GM19397 (cell line): ENCODE results near the gene PDLIM7.
A peak's percentile ranks its signal among the peaks of the same experiment; 100 is the strongest.
"Not testable (repeated sequence)": the region's sequence is repeated elsewhere in the genome, so short reads cannot be mapped to it uniquely, and the experiment has no call there.

Experiments
- ATAC-seq: cut with Tn5 transposase; IDR thresholded peaks from one replicate; pipeline ENCODE4 v1.9.1; 2021; ENCODE audit warnings: mild to moderate bottlenecking, moderate library complexity; ENCODE audit not compliant: unreplicated experiment

PDLIM7 gene

GRCh38 chr5:177497292-177498012 is at the start of gene PDLIM7:
TSS of gene PDLIM7 (minus strand) at chr5:177497604. CDS start at chr5:177496512, 1,092 bp downstream.
- peak; percentile 81 for ATAC-seq

DNA sequence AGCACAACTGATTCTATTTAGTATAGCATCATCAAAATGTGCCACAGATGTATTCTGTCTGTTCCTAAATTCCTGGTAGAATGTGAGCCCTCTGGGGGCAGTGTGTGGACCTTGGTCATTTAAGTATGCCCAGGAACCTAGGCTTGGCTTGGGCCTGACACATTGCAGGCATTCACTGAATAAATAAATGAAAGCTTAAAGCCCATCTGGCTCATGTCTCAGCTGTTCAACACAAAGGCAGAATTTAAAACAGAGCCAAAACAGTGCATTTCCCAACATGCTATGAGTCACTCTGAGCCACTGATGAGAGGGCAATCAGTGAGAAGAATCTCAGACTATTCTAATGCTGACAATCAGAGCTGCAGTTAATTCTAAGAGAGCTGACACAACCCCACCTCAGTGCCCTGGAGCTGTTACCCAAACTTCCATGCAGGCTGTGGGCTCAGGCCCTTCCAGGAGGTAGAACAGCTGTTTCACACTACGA is 48.9 kb upstream of the PDLIM7 start:
- no peak for ATAC-seq

- no peak for ATAC-seq
Observed at GRCh38 chr5:177545487-177546257, 48.3 kb upstream of the PDLIM7 start.

- no peak for ATAC-seq
Observed at GRCh38 chr5:177542816-177543465, 45.5 kb upstream of the PDLIM7 start.

DNA sequence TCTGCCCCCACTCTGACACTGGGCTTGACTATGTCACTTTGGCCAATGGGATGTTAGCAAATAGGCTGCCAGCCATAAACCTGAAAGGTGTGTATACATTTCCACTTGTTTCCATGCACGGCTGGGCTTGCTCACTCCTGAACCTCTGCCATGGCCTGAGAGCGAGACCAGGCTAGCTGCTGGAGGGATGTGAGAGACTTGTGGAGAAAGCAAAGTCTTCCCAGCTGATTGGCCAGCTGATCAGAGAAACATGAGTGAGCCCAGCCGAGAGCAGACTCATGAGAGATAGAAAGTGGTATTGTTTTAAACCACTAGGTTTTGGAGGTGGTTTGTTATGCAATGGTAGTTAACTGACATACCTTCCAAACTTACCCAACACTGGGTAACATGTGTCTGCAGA is 43.0 kb upstream of the PDLIM7 start:
- ATAC-seq: no peak

GRCh38 chr5:177539411-177539810 is 42.0 kb upstream of the PDLIM7 start:
- ATAC-seq: no peak

DNA sequence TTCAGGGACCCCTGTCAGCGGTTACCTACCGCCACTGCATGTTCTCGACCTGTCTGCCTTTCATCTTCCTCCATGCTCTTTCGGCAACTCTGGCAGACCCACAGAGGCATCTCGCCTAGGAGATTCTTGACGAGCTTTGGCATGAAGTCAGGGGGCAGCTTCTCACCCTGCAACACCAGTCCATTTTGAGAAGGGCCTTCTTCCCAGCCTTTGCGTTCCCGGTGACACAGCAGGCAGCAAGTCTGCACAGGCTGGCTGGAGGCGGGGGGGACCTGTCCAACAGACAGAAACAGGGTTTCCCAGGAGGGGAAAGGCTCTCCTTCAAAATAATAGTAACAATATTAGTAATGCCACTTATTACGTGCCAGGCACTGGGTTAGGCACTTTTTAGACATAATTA is 41.5 kb upstream of the PDLIM7 start:
- no peak for ATAC-seq

- no peak for ATAC-seq
Observed at GRCh38 chr5:177537389-177538361, 40.3 kb upstream of the PDLIM7 start.

- no peak for ATAC-seq
Observed at GRCh38 chr5:177536386-177536785, 39.0 kb upstream of the PDLIM7 start.

- no peak for ATAC-seq
Observed at GRCh38 chr5:177535125-177535524, 37.7 kb upstream of the PDLIM7 start.

GRCh38 chr5:177534433-177534832 is 37.0 kb upstream of the PDLIM7 start:
- ATAC-seq: not testable (repeated sequence)

GRCh38 chr5:177531209-177531940 is 34.0 kb upstream of the PDLIM7 start:
- ATAC-seq: no peak

GRCh38 chr5:177530638-177531037 is 33.2 kb upstream of the PDLIM7 start:
- no peak for ATAC-seq

DNA sequence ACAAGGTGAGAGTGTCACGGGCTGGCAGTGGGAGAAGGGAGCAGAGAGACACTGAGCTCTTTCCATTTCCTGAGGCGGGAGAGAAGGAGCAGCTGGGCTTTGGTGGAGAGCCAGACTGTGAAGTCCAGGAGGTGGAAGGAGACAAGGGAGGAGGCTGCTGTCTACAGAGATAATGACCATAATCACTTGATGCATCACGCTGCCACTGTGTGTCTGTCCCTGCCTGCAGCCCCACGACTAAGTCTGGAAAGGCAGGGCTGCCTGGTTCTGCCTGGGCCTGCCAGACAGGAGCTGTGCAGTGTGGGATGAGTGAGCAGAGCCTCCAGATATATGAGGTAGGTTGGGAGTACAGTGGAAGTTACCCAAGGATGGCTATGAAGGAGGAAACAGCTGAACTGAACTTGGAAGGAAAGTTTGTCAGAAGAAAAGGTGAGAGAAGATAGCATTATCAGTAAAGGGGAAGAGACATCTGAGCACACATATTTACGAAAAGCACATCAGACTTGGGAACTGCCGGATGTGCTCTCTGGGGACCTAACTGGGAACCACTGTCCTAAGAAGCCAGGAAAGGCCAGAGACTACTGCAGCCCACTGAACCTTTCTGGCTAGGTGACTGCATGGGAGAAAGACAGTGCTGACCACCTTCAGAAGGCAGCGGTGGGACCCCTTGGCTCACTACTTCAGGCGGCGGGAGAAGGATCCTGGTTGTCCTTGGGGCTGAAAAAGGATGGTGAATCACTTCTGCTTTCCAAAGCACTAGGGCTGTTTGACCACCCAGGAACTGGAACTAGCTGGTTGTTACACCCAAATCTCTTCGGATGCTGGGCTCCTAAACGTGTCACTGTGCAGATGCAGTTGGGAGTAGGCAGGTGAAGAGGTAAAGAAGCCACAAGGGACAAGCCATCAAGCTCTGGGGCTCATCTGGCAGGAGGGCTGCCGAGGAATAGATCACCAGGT is 32.1 kb upstream of the PDLIM7 start:
- ATAC-seq: no peak

- no peak for ATAC-seq
Observed at GRCh38 chr5:177528631-177529030, 31.2 kb upstream of the PDLIM7 start.

- ATAC-seq: no peak
Observed at GRCh38 chr5:177527595-177527994, 30.2 kb upstream of the PDLIM7 start.

GRCh38 chr5:177526791-177527190 is 29.4 kb upstream of the PDLIM7 start:
- no peak for ATAC-seq

GRCh38 chr5:177526191-177526590 is 28.8 kb upstream of the PDLIM7 start:
- ATAC-seq: no peak
